Naive thymus-derived CD8-positive, alpha-beta T cell (primary cell): ENCODE data around the gene PTGR1. TPM values are rescaled to one million over a fixed set of nuclear protein-coding genes. Genes with fewer than 3 reads are reported as not detected.

Experiments
- ATAC-seq, 2 donors: fragments of 150-1000 bp; cut with Tn5 transposase in 1 of 2; sonication (Bioruptor Pico), chemical (Tn5 transposase) in 1 of 2; 1 replicate in 1 of 2; 2 replicates in 1 of 2; pipeline ENCODE4 v1.10.0; 2021; ENCODE audit warnings: mild to moderate bottlenecking in 2 of 2, moderate library complexity in 2 of 2
- POLR2A ChIA-PET: fragments of 350-600 bp; sonication (Branson Sonifier 250); formaldehyde crosslinking; loops from one replicate; lab custom pipeline; 2021; ENCODE audit warnings: antibody characterized with exemption; lab: Charles Lee
- DNase-seq, 10 donors: peaks; one replicate each; pipeline versions ENCODE4 v3.0.0 to v3.0.0-alpha.2; 2020 to 2022
- H3K27ac Mint-ChIP-seq, 10 donors: one replicate each; pipeline ENCODE4 v1.8.0; 2020 to 2022; ENCODE audit warnings: mild to moderate bottlenecking in 10 of 10, mixed read lengths in 10 of 10, moderate library complexity in 4 of 10, inconsistent platforms in 1 of 10
- H3K27me3 Mint-ChIP-seq, 5 donors: one replicate each; pipeline ENCODE4 v1.8.0; 2021 to 2022; ENCODE audit warnings: mixed read lengths in 5 of 5
- H3K36me3 Mint-ChIP-seq, 3 donors: one replicate each; pipeline ENCODE4 v1.8.0; 2020 to 2022; ENCODE audit warnings: mixed read lengths in 3 of 3, mild to moderate bottlenecking in 2 of 3, inconsistent platforms in 1 of 3
- H3K4me1 Mint-ChIP-seq, 4 donors: one replicate each; pipeline ENCODE4 v1.8.0; 2021 to 2022; ENCODE audit warnings: mixed read lengths in 4 of 4
- H3K4me3 Mint-ChIP-seq, 10 donors: one replicate each; pipeline ENCODE4 v1.8.0; 2020 to 2022; ENCODE audit warnings: mild to moderate bottlenecking in 10 of 10, mixed read lengths in 10 of 10, moderate library complexity in 6 of 10, inconsistent platforms in 1 of 10
- H3K9me3 Mint-ChIP-seq, 9 donors: one replicate each; pipeline ENCODE4 v1.8.0; 2020 to 2022; ENCODE audit warnings: mixed read lengths in 9 of 9, mild to moderate bottlenecking in 3 of 9, inconsistent platforms in 1 of 9, moderate library complexity in 1 of 9
- polyA plus RNA-seq, 3 donors: library from polyadenylated mRNA; unstranded; fragments of 300-500 nt; fragmentation: Illumina TruSeq; gene quantifications; one replicate each; pipeline ENCODE4 v1.2.3, GENCODE V29; 2021
- total RNA-seq, 8 experiments: library from RNA in 2 of 8; stranded (reverse) in 2 of 8; gene quantifications; one replicate each; pipeline ENCODE4 v1.2.3 and lab custom pipeline; 2021 to 2026

Gene PTGR1
- total and polyA plus RNA-seq, 5 experiments from 2014 or later = not detected

GRCh38 chr9:111525056-111525977, 74.1 kb downstream of the PTGR1 start, which contains the start of gene ZNF483:
Gene ZNF483, plus strand, starts transcription at chr9:111525179. Its CDS starts 2,217 bp downstream, at chr9:111527396.
- ATAC-seq = peak; percentile 92 to 95
- Mint-ChIP-seq H3K9me3 (peaks cover 0 to 25% (median 3%) of the 10 kb centered on the region in 9 donors), H3K27ac (peak within 1 kb of the TSS; percentile 95 to 99 (median 98)), H3K4me3 (peak within 1 kb of the TSS; percentile 90 to 98 (median 93)), H3K27me3 (peaks cover 0 to 12% (median 6%) of the 10 kb centered on the region in 5 donors), H3K36me3 (peaks cover 6 to 34% (median 7%) of the 10 kb centered on the region in 3 donors), H3K4me1 (peaks cover 15 to 28% (median 24%) of the 10 kb centered on the region in 4 donors)
- DNase-seq = peak; percentile 56 to 86 (median 74)
- POLR2A ChIA-PET = interaction anchor here (0.5 to 1.5 kb wide), 3 partner anchors 41 to 1492 kb away, joined by 3 to 4 read pairs (median 4); partner anchors contain the start of genes DNAJC25 and ECPAS

GRCh38 chr9:111524731-111525055, 74.8 kb downstream of the PTGR1 start:
- Mint-ChIP-seq H3K4me1 (peaks cover 15 to 28% (median 24%) of the 10 kb centered on the region in 4 donors), H3K9me3 (peaks cover 0 to 18% (median 3%) of the 10 kb centered on the region in 9 donors), H3K36me3 (peaks cover 6 to 28% (median 7%) of the 10 kb centered on the region in 3 donors), H3K27me3 (peaks cover 2 to 17% (median 9%) of the 10 kb centered on the region in 5 donors), H3K4me3 (peak overlapping the region; percentile 90 to 98 (median 93)), H3K27ac (peak overlapping the region; percentile 84 to 99 (median 98))
- no peak for DNase-seq
- POLR2A ChIA-PET = interaction anchor here (1.2 to 1.5 kb wide), 2 partner anchors 40 to 106 kb away, joined by 4 read pairs; partner anchors contain the start of genes DNAJC25 and ECPAS
- no peak for ATAC-seq

- POLR2A ChIA-PET = no interaction called here
- ATAC-seq (no peak), DNase-seq (no peak)
- Mint-ChIP-seq H3K36me3 (peaks cover 0 to 9% (median 3%) of the 10 kb centered on the region in 3 donors), H3K9me3 (peaks cover 0 to 11% (median 3%) of the 10 kb centered on the region in 9 donors), H3K27ac (no peak overlapping the region), H3K4me3 (no peak overlapping the region), H3K27me3 (peaks cover 2 to 16% (median 6%) of the 10 kb centered on the region in 5 donors), H3K4me1 (peaks cover 0 to 1% (median 0%) of the 10 kb centered on the region in 4 donors)
These were observed 83.4 kb downstream of the PTGR1 start for GRCh38 chr9:111516061-111516465.

GRCh38 chr9:111514967-111515366, 84.5 kb downstream of the PTGR1 start:
- peaks cover 2 to 15% (median 3%) of the 10 kb centered on the region in 3 donors for H3K36me3 Mint-ChIP-seq
- no peak overlapping the region for H3K4me3 Mint-ChIP-seq
- DNase-seq = no peak
- POLR2A ChIA-PET = interaction anchor here (1.0 kb wide), 1 partner anchor 12 kb away, joined by 3 read pairs; no protein-coding TSS in a partner anchor
- H3K27me3 Mint-ChIP-seq = peaks cover under 1 to 5% (median 3%) of the 10 kb centered on the region in 5 donors
- H3K9me3 Mint-ChIP-seq = peaks cover 0 to 19% (median 8%) of the 10 kb centered on the region in 9 donors
- no peak overlapping the region for H3K27ac Mint-ChIP-seq
- no peak for ATAC-seq
- no peaks in the 10 kb centered on the region for H3K4me1 Mint-ChIP-seq

Other genes with a start within 250 kb of the PTGR1 start
- gene ECPAS, start 115.3 kb downstream of the PTGR1 start, total RNA-seq = 10 to 100 TPM; 72.2 to 72.5 TPM
- gene ECPAS, start 115.3 kb downstream of the PTGR1 start, polyA plus RNA-seq = 10 to 100 TPM in 2 of 3 donors, 1 to 10 TPM in 1; 9.7 to 12.9 (median 10.7) TPM
- 10 to 100 TPM; 18.5 to 19.4 TPM for gene ZNF483, start 74.5 kb downstream of the PTGR1 start, total RNA-seq
- gene ZNF483, start 74.5 kb downstream of the PTGR1 start, polyA plus RNA-seq = 1 to 10 TPM; 2.0 to 8.5 (median 7.9) TPM
- 1 to 10 TPM; 3.4 TPM for gene DNAJC25, start 31.7 kb upstream of the PTGR1 start, total RNA-seq
- gene DNAJC25, start 31.7 kb upstream of the PTGR1 start, polyA plus RNA-seq = 1 to 10 TPM; 1.1 to 2.4 (median 1.7) TPM
- 10 to 100 TPM; 10.8 to 12.7 TPM for gene GNG10, start 62.0 kb upstream of the PTGR1 start, total RNA-seq
- 10 to 100 TPM; 20.9 to 26.4 (median 22.7) TPM for gene GNG10, start 62.0 kb upstream of the PTGR1 start, polyA plus RNA-seq
- gene SHOC1, start 195.3 kb upstream of the PTGR1 start, total RNA-seq = not detected
- gene SHOC1, start 195.3 kb upstream of the PTGR1 start, polyA plus RNA-seq = not detected